Activated T-cell treated with anti-CD3 and anti-CD28 coated beads for 4 hours (primary cell): Measurements from ENCODE around the gene OR4D9.
A peak's percentile ranks its signal among the peaks of the same experiment; 100 is the strongest.
"Not testable (repeated sequence)": the region's sequence is repeated elsewhere in the genome, so short reads cannot be mapped to it uniquely, and the experiment has no call there.

Experiments
- DNase-seq: peaks from one replicate; pipeline ENCODE4 v3.0.0-alpha.2; 2020

The OR4D9 gene

DNA sequence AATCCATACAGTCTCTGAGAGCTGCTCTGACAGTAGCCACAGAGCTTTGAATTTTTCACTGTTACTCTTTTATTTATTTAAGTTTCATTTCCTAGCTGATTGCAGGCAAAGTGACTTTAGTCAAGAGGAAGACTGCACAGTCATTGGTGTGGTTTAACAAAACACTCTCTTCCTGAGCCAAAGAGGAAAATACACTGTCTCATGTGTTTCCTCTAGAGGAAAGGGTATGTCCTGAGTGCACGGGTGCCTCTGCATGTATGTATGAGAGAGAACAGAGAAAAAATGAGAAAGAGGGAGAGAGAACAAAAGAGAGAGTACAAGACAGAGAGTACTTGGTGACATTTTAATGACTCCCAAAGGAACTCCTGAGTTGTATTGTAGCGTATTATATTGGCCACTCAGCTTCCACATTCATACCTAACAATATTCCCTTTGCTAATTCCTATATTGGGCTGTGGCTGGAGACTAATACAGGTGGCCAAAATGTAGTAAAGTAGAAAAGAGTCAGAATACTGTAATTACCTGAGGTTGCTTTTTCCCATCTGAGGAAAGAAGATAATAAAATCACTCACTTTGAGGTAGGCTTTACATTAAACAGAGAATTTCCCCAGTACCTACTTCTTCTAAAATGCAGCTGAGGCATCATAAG, at the start of gene OR4D9:
Gene OR4D9, plus strand, starts transcription at position 599 of the 649 bp plus-strand sequence. CDS start 3,374 bp downstream, outside the sequence.
- no peak for DNase-seq

DNA sequence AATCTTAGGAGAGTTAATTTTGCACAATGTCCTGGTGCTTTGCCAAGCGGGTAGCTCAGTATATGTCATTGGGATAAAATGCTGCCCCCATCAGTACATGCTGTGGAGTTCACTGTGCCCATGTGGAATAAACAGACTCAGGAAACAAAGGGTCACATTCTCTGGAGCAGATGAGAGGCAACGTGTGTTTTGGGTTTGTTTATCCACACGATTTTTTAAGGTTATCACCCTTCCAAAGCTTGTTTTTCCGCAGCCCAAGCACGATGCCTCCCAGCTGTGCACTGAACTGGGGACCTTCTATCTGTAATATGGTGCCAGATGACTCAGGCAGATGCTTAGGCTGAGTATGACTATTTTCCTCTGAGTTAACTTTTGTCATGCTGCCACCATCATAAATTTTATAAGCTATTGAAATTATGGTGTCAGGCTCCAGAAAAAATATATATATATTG, 48.1 kb upstream of the OR4D9 start:
- DNase-seq: no peak

DNA sequence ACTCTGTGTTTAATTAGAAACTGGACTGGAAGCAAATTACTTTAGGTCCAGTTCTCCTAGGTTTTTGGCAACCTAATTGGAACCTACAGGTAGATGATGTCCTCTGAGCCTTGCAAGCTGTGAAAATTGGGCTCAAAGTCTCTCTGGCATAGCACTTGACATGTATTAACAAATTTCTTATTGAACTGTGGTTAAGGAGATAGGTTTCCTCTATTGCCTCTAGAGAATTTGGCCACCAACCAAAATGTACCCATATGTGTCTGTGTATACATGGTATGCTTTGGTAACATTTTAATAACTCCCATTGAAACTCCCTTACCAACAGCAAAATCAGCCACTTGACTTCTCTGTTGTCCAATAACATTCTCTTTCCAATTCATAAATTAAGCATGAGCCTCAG, 38.3 kb upstream of the OR4D9 start, which contains the start of gene OR4D10:
Gene OR4D10, plus strand, starts transcription at position 301 of the 400 bp plus-strand sequence. CDS start 4,115 bp downstream, outside the sequence.
- no peak for DNase-seq

- DNase-seq: no peak
Observed at GRCh38 chr11:59475176-59475575, 36.2 kb upstream of the OR4D9 start.

DNA sequence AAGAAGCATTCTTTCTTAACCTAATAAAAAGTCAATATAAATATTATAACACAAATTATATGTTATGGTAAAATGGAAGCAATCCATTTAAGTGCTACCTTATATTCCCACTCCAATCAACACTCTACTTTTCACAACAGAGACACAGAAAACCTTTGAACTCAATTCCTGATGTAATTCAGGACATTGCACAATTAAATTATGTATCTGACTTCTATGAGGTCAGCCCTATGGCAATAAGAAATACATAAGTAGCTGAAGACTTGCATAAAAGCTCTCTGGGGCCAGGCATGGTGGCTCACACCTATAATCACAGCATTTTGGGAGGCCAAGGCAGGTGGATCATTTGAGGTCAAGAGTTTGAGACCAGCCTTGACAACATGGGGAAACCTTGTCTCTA, 31.4 kb upstream of the OR4D9 start:
- DNase-seq: no peak

DNA sequence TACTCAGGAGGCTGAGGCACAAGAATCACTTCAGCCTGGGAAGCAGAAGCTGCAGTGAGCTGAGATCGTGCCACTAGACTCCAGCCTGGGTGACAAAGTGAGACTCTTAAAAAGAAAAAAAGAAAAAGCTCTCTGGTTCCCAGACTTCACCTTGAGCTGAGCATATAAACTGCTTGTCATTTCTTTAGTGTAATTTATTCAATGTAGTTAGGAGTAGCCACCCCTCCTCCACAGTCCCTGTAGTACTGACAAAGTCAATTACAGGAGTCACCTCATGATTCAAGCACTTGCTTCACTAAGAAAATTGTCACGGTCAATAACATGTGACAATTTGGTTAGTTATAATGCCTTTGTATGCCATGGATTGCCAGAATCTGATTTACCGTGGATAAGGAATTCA, 31.0 kb upstream of the OR4D9 start:
- DNase-seq: no peak

GRCh38 chr11:59501931-59502330, 9.4 kb upstream of the OR4D9 start:
- no peak for DNase-seq

DNA sequence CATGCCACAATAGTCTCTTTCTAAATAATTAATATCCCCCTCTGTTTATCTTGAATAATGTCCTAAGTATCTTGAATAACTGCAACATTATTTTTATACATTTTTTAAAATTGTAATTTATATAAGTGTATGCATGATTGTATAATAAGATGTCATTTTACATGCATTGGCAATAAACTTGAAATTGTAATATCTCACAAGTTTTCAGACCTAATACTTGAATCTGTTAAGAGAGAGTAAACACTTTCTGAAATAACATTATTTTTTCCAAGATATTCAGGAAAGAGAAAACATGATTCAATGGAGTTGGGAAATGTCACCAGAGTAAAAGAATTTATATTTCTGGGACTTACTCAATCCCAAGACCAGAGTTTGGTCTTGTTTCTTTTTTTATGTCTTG, 8.1 kb upstream of the OR4D9 start, which contains the start of gene OR4D11:
Gene OR4D11, plus strand, starts transcription at position 301 of the 400 bp plus-strand sequence. Its CDS starts 0 bp downstream, at position 301.
- no peak for DNase-seq

- DNase-seq: no peak
Observed at GRCh38 chr11:59511675-59512074, 336 bp downstream of the OR4D9 start.

DNA sequence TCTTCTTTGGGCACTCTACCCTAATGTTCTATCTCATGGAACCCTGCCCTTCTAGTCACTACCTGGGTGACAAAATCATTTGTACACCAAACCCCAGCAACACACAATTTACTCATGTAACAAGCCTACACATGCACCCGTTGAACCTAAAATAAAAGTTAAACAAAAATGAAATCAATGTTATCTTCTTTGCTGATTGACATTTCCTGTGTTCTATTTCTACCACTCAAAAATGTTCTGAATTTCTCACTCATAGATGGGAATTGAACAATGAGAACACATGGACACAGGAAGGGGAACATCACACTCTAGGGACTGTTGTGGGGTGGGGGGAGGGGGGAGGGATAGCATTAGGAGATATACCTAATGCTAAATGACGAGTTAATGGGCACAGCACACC, 8.8 kb downstream of the OR4D9 start:
- not testable (repeated sequence) for DNase-seq

- DNase-seq: no peak
Observed at GRCh38 chr11:59520741-59521140, 9.4 kb downstream of the OR4D9 start.

GRCh38 chr11:59523541-59523940, 12.2 kb downstream of the OR4D9 start:
- DNase-seq: no peak

- DNase-seq: no peak
Observed at GRCh38 chr11:59528711-59529110, 17.4 kb downstream of the OR4D9 start.

DNA sequence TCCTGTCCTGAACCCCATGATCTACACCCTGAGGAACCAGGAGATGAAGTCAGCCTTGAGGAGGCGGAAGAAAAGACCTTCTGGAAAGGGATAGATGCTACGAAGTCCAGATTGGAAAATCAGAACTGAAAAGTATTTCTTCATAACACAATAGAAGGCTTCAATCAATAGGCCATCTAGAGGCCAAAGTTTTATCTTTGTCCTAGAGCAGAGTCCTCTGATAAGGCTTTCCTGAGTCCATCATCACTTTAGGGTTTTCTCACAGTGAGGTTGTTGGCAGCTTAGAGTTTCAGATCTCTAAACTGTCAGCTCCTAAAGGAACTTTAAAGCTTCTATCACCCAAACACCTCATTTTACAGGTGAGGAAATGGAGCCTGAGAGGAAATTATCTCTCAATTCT, 21.3 kb downstream of the OR4D9 start:
- no peak for DNase-seq

- DNase-seq: no peak
Observed at GRCh38 chr11:59534676-59535075, 23.3 kb downstream of the OR4D9 start.

DNA sequence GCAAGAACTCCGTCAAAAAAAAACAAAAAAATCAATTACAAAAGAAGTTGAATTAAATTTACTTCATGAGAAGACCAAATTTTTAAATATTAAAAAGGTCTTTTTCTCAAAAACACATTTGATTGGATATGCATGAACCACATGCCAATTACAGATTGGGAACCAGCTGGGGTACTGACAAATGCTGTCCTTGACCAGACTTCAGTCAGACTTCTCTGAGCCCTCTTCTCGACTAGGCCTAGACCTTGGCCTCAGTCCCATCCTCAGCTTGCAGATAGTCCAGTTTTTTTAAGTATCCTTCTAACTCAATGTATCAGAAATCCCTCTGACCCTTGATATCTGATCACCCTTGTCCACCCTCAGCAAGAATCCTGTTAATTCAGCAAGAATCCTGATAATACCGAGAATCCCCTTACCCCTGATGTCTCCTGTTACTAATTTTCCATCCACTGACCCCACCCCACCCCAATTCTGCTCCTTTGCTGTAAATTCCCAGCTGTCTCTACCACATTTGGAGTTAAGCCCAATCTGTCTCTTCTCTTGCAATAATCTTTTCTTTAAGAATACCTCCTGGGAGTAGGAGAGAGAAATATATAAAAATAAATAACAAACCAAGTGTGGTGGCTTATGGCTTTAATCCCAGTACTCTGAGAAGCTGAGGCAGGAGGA, 30.9 kb downstream of the OR4D9 start:
- DNase-seq: no peak

DNA sequence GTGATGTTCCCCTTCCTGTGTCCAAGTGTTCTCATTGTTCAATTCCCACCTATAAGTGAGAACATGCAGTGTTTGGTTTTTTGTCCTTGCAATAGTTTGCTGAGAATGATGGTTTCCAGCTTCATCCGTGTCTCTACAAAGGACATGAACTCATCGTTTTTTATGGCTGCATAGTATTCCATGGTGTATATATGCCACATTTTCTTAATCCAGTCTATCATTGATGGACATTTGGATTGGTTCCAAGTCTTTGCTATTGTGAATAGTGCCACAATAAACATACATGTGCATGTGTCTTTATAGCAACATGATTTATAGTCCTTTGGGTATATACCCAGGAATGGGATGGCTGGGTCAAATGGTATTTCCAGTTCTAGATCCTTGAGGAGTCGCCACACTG, 32.4 kb downstream of the OR4D9 start:
- not testable (repeated sequence) for DNase-seq

GRCh38 chr11:59544869-59545178, 33.5 kb downstream of the OR4D9 start:
- DNase-seq: no peak

DNA sequence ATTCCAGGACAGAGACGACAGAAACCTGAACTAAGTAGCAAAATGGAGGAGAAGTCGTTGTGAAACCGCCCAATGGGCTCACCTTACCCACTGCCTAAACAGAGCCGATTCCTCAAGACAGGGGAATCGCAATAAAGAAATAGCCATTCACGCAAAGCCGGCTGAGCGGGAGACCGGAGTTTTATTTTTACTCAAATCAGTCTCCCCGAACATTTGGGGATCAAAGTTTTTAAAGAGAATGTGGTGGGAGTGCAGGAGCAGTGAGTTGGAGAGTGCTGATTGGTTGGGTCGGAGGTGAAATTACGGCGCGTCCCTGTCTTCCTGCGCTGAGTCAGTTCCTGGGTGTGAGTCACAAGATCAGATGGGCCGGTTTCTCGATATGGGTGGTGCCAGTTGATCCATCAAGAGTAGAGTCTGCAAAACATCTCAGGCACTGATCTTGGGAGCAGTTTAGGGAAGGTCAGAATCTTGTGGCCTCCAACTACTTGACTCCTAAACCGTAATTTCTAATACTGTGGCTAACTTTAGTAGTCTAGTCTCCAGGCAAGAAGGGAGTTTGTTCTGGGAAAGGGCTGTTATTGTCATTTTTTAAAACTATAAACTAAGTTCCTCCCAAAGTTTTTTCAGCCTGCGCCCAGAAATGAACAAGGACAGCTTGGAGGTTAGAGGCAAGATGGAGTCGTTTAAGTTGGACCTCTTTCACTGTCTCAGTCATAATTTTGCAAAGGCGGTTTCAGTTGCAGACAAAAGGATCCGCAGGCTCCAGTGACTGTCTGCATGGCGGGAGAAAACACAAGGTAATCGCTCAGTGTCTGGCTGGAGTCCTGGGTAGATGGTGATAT, 34.1 kb downstream of the OR4D9 start:
- no peak for DNase-seq

DNA sequence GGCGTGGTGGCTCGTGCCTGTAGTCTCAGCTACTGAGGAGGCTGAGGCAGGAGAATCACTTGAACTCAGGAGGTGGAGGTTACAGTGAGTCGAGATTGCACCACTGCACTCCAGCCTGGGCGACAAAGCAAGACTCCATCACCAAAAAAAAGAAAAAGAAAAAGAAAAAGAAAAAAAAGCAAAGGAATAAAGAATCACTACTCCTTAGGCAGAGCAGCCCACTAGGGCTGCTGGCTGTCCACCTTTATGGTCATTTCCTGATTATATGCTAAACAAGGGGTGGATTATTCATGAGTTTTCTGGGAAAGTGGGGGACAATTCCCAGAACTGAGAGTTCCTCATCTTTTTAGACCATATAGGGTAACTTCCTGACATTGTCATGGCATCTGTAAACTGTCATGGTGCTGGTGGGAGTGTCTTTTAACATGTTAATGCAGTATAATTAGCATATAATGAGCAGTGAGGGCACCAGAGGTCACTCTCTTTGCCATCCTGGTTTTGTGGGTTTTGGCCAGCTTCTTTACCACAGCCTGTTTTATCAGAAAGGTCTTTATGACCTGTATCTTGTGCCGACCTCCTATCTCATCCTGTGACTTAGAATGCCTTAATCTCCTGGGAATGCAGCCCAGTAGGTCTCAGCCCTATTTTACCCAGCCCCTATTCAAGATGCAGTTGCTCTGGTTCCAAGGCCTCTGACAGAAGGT, 36.4 kb downstream of the OR4D9 start:
- not testable (repeated sequence) for DNase-seq

- no peak for DNase-seq
Observed at GRCh38 chr11:59548309-59548656, 36.9 kb downstream of the OR4D9 start.

DNA sequence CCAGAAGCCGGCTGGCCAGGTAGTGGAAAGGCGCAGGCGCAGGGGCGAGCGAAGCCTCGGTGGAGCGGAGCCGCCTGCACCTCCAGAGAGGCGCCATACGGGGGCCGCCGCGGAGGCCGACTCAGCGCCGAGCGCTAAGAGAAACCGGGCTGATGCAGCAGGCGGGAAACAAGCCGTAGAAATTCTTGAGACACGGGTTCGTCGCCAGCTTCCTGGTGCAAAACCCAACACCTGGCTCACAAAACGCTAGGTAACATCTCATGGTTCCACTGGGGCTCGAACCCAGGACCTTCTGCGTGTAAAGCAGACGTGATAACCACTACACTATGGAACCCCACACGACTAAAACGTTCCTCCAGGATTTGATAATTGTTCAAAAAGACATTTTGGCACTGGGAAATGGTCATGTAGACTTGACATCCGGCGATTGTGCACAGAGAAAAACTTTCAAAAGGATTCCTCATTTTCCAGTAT, 39.1 kb downstream of the OR4D9 start:
- DNase-seq: peak; percentile 77
